AG04450 (cell line): Measurements from ENCODE around the gene IGFBP6. TPM values are rescaled to one million over a fixed set of nuclear protein-coding genes. Genes with fewer than 3 reads are reported as not detected.

Experiments
- CTCF ChIA-PET: fragments of 300-600, 350-600 bp; formaldehyde crosslinking; extraction: SDS; loops from one replicate; lab custom pipeline; 2022; ENCODE audit warnings: antibody characterized with exemption, inconsistent platforms; lab: Charles Lee
- POLR2A ChIA-PET: fragments of 350-600 bp; formaldehyde crosslinking; extraction: SDS; loops from one replicate; lab custom pipeline; 2021; ENCODE audit warnings: antibody characterized with exemption, inconsistent platforms; lab: Yijun Ruan, JAX
- DNase-seq: peaks from one replicate; pipeline ENCODE4 v3.0.0-alpha.2; 2011; ENCODE audit warnings: low read depth, low spot score
- H3K27ac ChIP-seq: one replicate; pipeline ENCODE4 v1.5.1; 2012; ENCODE audit warnings: low read depth, low read length, control low read depth
- H3K27me3 ChIP-seq: one replicate; pipeline ENCODE4 v1.6.0; 2012; ENCODE audit warnings: low read length; ENCODE audit not compliant: control insufficient read depth, insufficient read depth
- H3K4me3 ChIP-seq: 2 replicates; pipeline ENCODE4 v1.5.1; 2011; ENCODE audit warnings: mild to moderate bottlenecking, low read depth, low read length, control low read depth
- H3K9me3 ChIP-seq: 2 replicates; pipeline ENCODE4 v1.5.1; 2012; ENCODE audit warnings: low read length; ENCODE audit not compliant: control insufficient read depth, insufficient read depth
- CTCF ChIP-seq: IDR thresholded peaks from 2 replicates; pipeline ENCODE4 v1.5.1; 2011; ENCODE audit warnings: low read depth, low read length, control low read depth, inconsistent platforms
- polyA plus RNA-seq: library from polyadenylated mRNA; depleted of rRNA; stranded (reverse); fragments of >200 nt; gene quantifications from 2 replicates; pipeline ENCODE4 v1.2.3, GENCODE V29; 2011

The IGFBP6 gene
- polyA plus RNA-seq, 1 experiment: 182 TPM

GRCh38 chr12:53090105-53090504, 7.4 kb upstream of the IGFBP6 start:
- Histone ChIP-seq H3K27ac (no peak overlapping the region), H3K27me3 (no peaks in the 10 kb centered on the region), H3K4me3 (no peak overlapping the region), H3K9me3 (no peaks in the 10 kb centered on the region)
- POLR2A ChIA-PET: interaction anchor here (0.7 to 1.1 kb wide), 2 partner anchors 11 kb away, joined by 4 to 6 read pairs; partner anchors contain the start of gene SPRYD3
- CTCF ChIA-PET: interaction anchor here (1.3 kb wide), 1 partner anchor 24 kb away, joined by 6 read pairs; no protein-coding TSS in a partner anchor
- TF ChIP-seq CTCF: no peak
- no peak for DNase-seq

GRCh38 chr12:53090554-53090953, 6.9 kb upstream of the IGFBP6 start:
- Histone ChIP-seq H3K4me3 (no peak overlapping the region), H3K9me3 (no peaks in the 10 kb centered on the region), H3K27ac (no peak overlapping the region), H3K27me3 (no peaks in the 10 kb centered on the region)
- no peak for TF ChIP-seq CTCF
- CTCF ChIA-PET: interaction anchor here (0.7 to 1.3 kb wide), 3 partner anchors 25 to 231 kb away, joined by 4 to 6 read pairs (median 5); partner anchors contain the start of gene AAAS
- no peak for DNase-seq
- POLR2A ChIA-PET: interaction anchor here (1.1 kb wide), 1 partner anchor 11 kb away, joined by 6 read pairs; the partner anchor contains the start of gene SPRYD3

GRCh38 chr12:53091756-53092155, 5.7 kb upstream of the IGFBP6 start:
- Histone ChIP-seq H3K27me3 (no peaks in the 10 kb centered on the region), H3K27ac (no peak overlapping the region), H3K9me3 (no peaks in the 10 kb centered on the region), H3K4me3 (no peak overlapping the region)
- POLR2A ChIA-PET: no interaction called here
- no peak for TF ChIP-seq CTCF
- CTCF ChIA-PET: interaction anchor here (1.1 kb wide), 1 partner anchor 68 kb away, joined by 3 read pairs; no protein-coding TSS in a partner anchor
- no peak for DNase-seq

- CTCF ChIA-PET: interaction anchor here (0.8 to 2.5 kb wide), 5 partner anchors 13 to 227 kb away, joined by 3 to 9 read pairs (median 4); partner anchors contain the start of gene AAAS
- DNase-seq: no peak
- H3K4me3 ChIP-seq: no peak overlapping the region
- no peak for TF ChIP-seq CTCF
- no peaks in the 10 kb centered on the region for H3K9me3 ChIP-seq
- POLR2A ChIA-PET: interaction anchor here (1.1 to 1.8 kb wide), 4 partner anchors 13 to 227 kb away, joined by 3 to 17 read pairs (median 4); partner anchors contain the start of genes AAAS and SPRYD3
- peak overlapping the region; percentile 43 for H3K27ac ChIP-seq
- no peaks in the 10 kb centered on the region for H3K27me3 ChIP-seq
Observed at GRCh38 chr12:53093777-53094393, 3.6 kb upstream of the IGFBP6 start.

GRCh38 chr12:53094394-53094787, 3.1 kb upstream of the IGFBP6 start:
- DNase-seq: no peak
- CTCF ChIA-PET: interaction anchor here (0.8 to 2.5 kb wide), 5 partner anchors 13 to 227 kb away, joined by 3 to 9 read pairs (median 4); partner anchors contain the start of gene AAAS
- POLR2A ChIA-PET: interaction anchor here (1.1 to 1.8 kb wide), 4 partner anchors 13 to 227 kb away, joined by 3 to 17 read pairs (median 4); partner anchors contain the start of genes AAAS and SPRYD3

More at GRCh38 chr12:53094394-53094787, 3.1 kb upstream of the IGFBP6 start:
- TF ChIP-seq CTCF: no peak
- Histone ChIP-seq H3K27me3 (no peaks in the 10 kb centered on the region), H3K27ac (peak overlapping the region; percentile 43), H3K4me3 (no peak overlapping the region), H3K9me3 (no peaks in the 10 kb centered on the region)
